Spleen (tissue), 7 donors: ENCODE data around the gene GRK3.
A peak's percentile ranks its signal among the peaks of the same experiment; 100 is the strongest.

Experiments
- CTCF ChIP-seq, 11 experiments: fragments of 200-600 bp in 7 of 11; fragments of 450-650 bp in 4 of 11; sonication (generic) in 4 of 11; IDR thresholded peaks in 8 of 11; conservative IDR thresholded peaks in 3 of 11; 1 replicate in 7 of 11; 2 replicates in 4 of 11; pipeline versions ENCODE4 v1.4.0 to v1.8.0; 2016 to 2021; ENCODE audit warnings: antibody characterized with exemption in 11 of 11, inconsistent platforms in 4 of 11, mild to moderate bottlenecking in 1 of 11
- POLR2A ChIP-seq, 3 donors: fragments of 450-650 bp; IDR thresholded peaks; one replicate each; pipeline ENCODE4 v1.5.1; 2017; ENCODE audit warnings: antibody characterized with exemption in 3 of 3, mild to moderate bottlenecking in 1 of 3
- POLR2AphosphoS5 ChIP-seq, 3 donors: sonication (generic); formaldehyde crosslinking; IDR thresholded peaks; one replicate each; pipeline ENCODE4 v1.5.1; 2017; ENCODE audit warnings: antibody characterized with exemption in 3 of 3
- donor health status: DM: no; HTN: no; CAD: no; lungs with moderate emphysema.
- donor health status: DM: no; HTN: no; CAD: no.
- donor health status: DM: no; HTN: no; CAD: no.

GRCh38 chr22:25762147-25762546 lies 197.7 kb downstream of the GRK3 start:
- no peak for TF ChIP-seq CTCF (IDR thresholded peaks at IDR 0.05 in 8 of 11, conservative IDR thresholded peaks at IDR 0.05 in 3 of 11)
- no peak for TF ChIP-seq POLR2A (IDR thresholded peaks at IDR 0.05)
- peak in 1 of 3 donors; percentile 37 for TF ChIP-seq POLR2AphosphoS5 (IDR thresholded peaks at IDR 0.05)
